Muscle of back (tissue), 11 donors: ENCODE measurements around the gene FIGNL1. TPM values are rescaled to one million over a fixed set of nuclear protein-coding genes. Genes with fewer than 3 reads are reported as not detected.

Experiments used
- DNase-seq, 3 donors: peaks; one replicate each; pipeline versions ENCODE4 v3.0.0 to v3.0.0-alpha.2; 2013
- polyA plus RNA-seq, 10 donors: library from polyadenylated mRNA; unstranded; fragments of 120-200 nt; gene quantifications; one replicate each; pipeline ENCODE4 v1.2.1, GENCODE V29; 2013; ENCODE audit not compliant: insufficient read length in 10 of 10

FIGNL1 gene
- polyA plus RNA-seq, 10 donors = 11.7 to 25.1 (median 16.3) TPM

- no peak for DNase-seq
These were observed 50.5 kb downstream of the FIGNL1 start for GRCh38 chr7:50399635-50400034.

- no peak for DNase-seq
These were observed 50.9 kb downstream of the FIGNL1 start for GRCh38 chr7:50399206-50399605.

- DNase-seq = no peak
These were observed 52.2 kb downstream of the FIGNL1 start for GRCh38 chr7:50397971-50398324.

GRCh38 chr7:50397320-50397970, 52.7 kb downstream of the FIGNL1 start:
- DNase-seq = no peak

- no peak for DNase-seq
These were observed 53.3 kb downstream of the FIGNL1 start for GRCh38 chr7:50396856-50397255.

- DNase-seq = no peak
These were observed 55.8 kb downstream of the FIGNL1 start for GRCh38 chr7:50394315-50394714.

Other genes starting within 250 kb of the FIGNL1 start
- 1 to 10 TPM; 1.2 to 9.5 (median 2.2) TPM for gene IKZF1, start 145.6 kb downstream of the FIGNL1 start, polyA plus RNA-seq
- gene DDC, start 115.1 kb upstream of the FIGNL1 start, polyA plus RNA-seq = under 1 TPM in 5 of 10 donors, not detected in 5; 0.17 to 0.49 (median 0.29) TPM